M059J (cell line): ENCODE data around the gene FOXP2. TPM values are rescaled to one million over a fixed set of nuclear protein-coding genes. Genes with fewer than 3 reads are reported as not detected.
A peak's percentile ranks its signal among the peaks of the same experiment; 100 is the strongest.
"Not testable (repeated sequence)": the region's sequence is repeated elsewhere in the genome, so short reads cannot be mapped to it uniquely, and the experiment has no call there.

ENCODE experiments used
- DNase-seq: peaks from one replicate; pipeline ENCODE4 v3.0.0-alpha.2; 2012; ENCODE audit warnings: low read depth
- total RNA-seq: library from RNA; depleted of rRNA; stranded (reverse); fragments of >200 nt; shearing (Covaris generic); gene quantifications from 2 replicates; pipeline ENCODE4 v1.2.3, GENCODE V29; 2014

FOXP2 gene
- total RNA-seq, 1 experiment from 2014 or later, result not detected

DNA sequence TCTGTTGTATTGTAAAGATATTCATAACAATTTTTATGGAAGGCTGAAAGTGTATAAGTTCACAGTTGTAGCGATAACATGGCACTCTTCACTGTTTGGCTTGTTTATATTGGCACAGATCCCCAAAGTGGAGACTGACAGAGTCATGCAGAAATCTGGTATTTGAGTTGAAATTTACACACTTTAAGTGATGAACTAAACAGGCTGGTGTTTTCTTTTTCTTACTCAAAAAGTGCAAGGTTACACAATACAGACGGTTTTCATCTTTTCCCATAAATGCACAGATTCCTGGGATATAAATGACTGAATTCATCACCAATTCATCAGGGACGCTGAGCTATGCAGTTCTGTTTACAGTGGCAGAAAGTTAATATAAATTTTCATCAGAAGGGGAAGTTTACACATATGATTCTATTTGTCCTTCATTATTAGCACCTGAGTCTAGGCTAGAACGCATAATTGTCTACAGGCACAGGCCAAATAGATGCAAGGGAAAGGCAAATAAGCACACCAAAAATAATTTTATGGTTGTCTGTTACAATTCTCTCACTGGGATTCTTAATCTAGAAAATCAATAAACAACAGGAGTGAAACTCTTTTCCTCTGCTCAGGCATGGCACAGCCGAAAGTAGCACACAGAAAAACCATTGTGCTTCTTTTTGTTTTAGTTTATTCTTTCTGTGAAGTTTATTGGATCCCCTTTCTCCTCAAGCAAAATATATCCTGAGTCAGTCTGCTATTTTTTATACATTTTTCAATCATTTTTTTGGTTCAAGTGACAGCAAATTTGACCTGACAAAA lies 88.0 kb downstream of the FOXP2 start:
- DNase-seq, result peak; percentile 2

DNA sequence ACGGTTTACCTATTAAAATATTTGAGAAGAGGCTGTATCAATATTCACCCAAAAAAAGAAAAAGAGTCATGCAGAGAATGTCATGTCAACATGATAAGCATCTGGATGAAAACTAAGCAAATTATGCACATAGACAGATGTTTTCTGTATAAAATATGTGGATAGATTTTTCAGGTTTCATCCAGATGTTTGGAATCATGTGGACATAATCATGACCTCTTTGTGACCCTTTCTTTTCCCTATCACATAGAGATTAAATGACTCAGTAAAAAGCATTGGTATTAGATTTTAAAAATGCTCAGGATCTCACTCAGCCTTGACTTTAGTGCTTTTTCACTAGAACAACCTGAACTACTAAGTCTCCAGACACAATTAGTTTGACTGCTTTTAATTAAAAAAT lies 90.0 kb downstream of the FOXP2 start:
- DNase-seq, result no peak

DNA sequence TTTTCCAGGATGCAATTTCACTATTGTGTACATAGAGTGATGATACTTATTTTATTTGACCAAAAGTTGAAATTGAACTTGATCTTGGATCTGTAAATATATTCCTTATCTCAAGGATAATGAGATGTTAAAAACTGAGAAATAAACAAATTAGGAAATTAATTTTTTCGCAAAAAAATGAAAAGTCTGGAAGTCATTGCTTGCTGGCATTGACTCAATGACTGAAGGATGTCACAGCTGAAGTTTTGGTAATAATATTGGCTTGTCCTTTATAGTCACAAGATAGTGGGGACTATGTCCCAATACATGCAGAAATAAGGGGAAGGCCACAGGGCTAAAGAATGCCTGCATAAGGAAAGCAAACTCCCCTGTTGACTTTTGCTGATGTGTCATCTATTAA lies 92.8 kb downstream of the FOXP2 start:
- no peak for DNase-seq

DNA sequence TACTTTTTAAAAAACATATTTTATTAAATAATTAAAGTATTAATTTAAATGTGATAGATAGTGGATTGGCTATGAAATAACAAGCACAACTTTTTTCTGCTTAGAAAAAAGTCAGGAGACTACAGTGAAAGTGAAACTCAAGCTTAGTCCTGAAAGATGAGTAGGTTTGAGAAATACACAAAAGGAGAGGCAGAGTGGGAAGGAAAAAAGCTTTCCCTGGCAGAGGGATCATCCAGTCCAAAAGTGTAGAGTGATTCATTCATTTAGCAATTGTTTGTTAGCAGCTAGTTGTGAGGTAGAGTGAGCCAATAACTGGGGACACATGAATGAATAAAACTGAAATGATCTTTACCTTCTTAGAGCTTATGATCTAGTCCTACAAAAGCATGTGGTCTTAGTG lies 93.5 kb downstream of the FOXP2 start:
- no peak for DNase-seq

DNA sequence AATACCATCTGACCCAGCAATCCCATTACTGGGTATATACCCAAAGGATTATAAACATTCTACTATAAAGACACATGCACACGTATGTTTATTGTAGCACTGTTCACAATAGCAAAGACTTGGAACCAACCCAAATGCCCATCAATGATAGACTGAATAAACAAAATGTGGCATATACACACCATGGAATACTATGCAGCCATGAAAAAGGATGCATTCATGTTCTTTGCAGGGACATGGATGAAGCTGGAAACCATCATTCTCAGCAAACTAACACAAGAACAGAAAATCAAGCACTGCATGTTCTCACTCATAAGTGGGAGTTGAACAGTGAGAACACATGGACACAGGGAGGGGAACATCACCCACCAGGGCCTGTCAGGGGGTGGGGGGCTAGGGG lies 96.2 kb downstream of the FOXP2 start:
- not testable (repeated sequence) for DNase-seq

DNA sequence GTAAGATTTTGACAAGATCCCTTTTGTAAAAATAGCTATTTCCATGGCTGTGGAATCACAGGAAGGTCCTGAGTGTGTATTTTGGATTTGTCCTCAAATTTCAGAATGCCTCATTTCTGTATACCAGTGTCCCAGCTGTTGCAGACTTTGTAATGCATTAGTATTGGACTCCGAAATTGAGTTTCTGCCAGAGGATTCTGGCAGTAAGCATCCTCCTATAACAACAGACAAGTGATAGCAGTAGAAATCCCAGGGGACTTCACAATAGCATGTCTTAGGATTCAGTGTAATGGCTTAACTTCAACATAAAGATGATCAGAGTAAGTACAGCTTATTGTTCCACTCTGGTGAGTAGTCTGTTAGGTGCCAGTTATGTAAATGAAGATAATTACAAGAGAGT lies 104.6 kb downstream of the FOXP2 start:
- DNase-seq, result no peak

DNA sequence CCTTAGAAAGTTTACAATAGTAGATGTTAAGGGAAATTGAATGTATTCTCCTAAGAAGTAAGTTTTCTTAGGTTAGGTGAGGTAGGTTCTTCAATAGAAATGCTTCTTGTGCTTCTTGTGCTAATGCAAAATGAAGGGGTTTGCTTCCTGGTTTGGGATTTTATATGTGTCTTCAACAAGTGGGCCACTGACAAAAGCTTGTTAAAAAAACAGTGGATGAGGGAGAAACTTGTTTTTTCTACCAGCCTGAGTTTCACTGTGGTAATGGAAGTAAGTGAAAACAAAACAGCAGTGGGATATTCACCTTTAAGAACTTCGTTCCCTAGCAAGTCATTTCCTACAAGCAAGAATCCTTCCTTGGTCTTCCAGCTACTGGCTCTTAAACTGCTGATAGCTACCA lies 107.5 kb downstream of the FOXP2 start:
- no peak for DNase-seq

DNA sequence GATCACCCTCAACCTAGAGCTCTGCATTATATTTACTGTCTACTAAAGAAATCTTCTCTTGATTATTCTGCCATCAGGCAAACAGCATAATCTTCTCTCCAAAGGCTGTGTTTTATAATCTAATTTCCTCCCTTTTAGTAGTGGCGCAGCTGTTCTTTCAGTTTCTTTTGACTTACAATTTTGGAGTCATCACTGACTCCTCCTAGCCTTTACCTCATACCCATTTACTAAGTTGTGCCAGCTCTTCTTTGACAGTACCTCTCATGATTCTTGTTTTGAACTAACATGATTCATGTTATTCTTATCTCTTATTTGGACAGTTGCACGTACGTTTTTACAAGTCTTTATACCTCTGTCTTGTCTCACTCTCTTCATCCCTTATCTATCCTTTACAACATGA lies 113.0 kb downstream of the FOXP2 start:
- no peak for DNase-seq

DNA sequence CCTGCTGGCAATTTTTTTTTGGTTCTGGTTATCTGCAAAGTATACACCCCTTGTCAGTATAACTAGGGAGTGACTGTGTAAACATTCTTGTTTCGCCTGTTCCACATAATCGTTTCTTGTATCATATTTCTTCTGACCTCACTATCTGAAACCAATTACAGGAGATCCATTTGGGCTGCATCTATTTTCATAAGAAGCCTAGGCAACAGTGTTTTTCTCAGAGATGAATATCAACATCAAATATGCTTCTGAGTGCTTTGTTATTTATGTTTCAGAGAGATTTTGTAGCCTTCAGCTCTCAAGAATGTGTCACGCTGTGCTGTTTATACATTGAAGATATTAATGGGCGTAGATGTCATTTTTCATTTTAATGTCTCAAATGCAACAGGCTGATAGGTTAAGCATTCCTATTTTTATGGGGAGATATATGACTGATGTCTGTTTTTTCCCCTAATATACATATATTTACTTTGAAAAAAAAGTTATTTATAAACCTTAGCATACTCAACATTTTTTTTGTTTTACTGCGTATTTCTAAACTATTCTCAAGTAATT lies 115.5 kb downstream of the FOXP2 start:
- DNase-seq, result no peak

DNA sequence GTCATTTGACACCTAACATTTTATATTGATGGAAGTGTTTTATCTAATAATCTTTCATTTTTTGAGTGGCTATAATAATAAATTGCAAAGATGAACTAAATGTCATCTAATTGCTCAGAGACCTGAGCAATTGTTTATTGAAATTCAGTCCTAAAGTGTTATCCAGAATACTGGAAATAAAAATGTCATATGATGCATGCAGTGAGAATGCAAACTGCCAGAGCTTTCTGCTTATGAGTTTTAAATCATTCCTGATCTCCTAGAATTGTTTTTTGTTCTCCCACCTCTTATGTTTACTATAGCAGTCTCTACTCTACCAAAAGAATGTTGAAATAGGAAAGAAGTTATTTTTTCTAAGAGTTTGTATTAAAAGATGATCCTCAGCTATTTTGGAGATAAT lies 116.7 kb downstream of the FOXP2 start:
- no peak for DNase-seq

DNA sequence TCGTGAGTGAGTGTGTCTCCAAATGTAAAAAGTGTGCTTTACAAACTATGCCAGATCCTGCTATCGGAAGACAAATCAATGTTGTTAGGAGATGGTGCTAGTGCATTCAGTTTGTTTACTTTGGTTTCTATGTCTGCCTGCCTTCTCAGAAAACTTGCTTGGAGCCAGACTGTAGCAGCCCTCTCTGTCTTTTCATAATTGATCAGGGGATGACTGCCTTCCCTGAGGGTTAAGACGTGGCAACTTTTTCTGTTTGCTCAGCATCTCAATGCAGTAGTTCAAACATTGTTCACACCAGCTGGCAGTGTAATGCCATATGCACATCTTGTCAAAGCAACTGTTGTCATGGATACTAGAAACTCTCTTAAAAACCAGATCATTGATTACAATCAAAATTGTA lies 118.5 kb downstream of the FOXP2 start:
- no peak for DNase-seq

DNA sequence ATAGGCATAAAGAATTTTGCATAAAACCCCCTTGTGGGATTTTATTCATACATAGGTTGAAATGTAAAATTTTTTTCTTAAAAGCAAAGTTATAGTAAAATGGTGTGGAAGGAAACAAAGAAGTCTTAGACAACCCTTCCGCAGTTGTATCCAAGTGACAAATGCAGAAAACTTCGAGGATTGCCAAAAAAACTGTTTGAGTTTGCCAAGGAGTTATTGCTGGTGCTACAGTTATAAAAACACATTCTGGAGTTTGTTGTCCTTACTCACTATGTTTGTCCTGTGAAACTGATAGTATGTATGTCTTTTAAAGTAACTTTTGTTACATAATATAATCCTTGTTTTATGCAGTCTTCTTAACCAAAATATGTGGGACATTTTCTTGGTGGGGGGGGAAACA lies 120.3 kb downstream of the FOXP2 start:
- no peak for DNase-seq

DNA sequence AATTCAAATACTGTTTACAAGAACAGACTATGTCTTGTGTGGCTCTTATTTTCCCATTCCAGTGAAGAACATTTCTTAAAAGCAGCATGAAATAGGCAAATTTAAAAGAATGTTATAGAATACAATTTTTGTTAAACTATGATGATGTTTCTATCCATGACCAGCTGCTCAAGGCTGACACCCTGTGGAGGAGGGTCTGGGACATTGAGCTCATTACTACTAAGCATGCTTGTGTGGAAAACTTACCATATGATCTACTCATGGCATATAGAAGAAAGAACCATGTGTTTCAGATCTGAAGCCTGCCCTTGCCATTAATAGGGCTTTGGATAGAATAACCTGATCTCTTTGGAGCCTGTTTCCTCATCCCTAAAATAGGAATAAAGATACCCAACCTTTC lies 125.0 kb downstream of the FOXP2 start:
- peak; percentile 4 for DNase-seq

DNA sequence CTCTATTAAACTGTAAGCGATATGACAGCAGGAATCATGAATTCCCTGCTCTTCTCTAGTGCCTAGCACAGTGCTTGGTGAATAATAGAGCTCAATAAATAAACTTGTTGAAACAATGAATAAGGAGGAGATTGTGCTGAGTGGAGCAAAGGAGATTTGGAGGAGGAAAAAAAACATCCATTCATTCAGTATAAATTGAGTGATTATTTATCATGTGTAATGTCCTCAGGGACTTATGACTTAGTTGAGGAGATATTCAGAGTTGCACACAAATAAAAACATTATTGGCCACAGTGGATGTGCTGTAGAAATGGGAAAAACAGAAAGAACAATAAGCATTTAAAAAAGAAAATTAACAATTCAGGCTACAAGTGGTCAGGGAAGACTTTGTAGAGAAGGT lies 125.7 kb downstream of the FOXP2 start:
- no peak for DNase-seq

DNA sequence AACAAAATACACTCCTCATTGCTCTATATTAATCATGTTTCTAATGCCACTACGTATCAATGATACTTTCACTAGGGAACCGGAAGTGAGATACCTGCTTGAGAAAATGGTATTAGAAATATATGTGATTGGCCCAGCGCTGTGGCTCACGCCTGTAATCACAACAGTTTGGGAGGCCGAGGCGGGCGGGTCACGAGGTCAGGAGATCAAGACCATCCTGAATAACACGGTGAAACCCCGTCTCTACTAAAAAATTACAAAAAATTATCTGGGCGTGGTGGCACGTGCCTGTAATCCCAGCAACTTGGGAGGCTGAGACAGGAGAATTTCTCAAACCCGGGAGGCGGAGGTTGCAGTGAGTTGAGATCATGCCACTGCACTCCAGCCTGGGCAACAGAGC lies 132.7 kb downstream of the FOXP2 start:
- DNase-seq, result not testable (repeated sequence)

DNA sequence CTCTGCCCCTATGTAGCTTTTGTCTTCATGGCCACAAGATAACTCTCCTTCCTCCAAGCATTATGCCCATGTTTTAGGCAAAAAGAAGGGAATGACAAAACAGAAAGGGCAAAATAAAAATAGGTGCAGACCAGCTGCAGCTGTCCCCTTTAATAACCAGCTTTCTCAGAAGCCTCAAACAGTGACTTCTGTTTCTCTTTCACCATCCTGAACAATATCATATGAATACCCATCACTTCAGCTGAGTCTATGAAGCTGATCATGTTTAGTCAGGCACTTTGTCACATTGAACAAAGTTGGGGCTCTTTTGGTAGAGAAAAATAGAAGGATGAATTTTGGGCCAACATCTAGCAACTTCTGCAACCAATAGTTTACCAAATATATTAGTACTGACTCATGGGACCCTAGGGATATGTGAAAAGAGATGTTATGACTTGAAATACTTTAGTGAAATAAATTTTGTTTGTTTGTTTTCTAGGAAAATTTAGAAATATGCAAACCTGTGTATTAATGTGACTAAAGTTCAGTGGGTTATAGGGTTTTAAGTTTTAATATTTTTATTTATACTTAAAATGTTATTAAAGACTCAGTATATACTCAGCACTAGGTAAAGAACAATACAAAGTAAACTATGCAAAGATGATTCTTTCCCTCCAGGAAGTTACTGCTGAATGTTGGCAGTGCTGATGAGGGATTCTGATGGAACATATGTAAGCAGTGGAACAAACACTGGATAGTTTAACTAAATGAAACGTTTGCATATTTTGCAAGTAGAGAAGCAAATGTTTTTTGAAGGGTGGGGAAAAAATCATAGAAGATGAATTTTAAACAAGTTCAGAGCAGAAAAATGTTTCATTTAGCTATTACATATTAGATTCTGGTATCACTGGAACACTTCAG lies 133.7 kb downstream of the FOXP2 start:
- DNase-seq, result no peak

DNA sequence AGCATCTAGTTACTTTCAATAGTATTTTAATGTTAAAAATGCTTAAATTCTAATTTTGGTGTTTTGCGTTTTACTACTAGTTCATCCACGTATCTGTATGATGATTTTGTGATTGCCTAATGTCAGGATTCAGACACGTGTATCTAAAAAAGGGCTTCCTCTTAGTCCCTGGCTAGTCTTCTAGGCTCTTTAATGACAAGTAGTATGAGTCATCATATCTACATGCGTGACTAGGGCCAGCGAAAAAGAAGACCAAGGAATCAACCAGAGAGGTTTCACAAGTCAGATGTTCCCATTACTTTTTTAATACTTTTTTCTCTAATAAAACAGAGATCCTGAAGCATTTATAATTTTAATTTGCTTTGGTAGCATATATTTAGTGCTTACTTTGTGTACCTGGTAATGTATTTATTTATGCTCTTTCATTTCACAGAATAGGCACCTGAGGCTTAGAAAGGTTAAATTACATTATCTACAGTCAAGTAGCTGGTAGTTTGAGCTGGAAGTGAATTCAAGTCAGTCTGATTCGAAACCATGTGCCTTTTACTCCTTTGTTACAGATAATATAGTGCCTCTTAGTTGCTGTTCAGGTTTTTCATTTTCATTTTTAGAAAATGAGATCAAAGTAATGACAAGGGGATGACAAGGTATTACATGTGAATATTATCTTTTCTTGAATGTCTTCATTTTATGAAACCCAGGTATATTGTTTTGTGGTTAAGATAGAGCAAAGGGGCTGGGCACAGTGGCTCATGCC lies 140.3 kb downstream of the FOXP2 start:
- DNase-seq, result peak; percentile 44

DNA sequence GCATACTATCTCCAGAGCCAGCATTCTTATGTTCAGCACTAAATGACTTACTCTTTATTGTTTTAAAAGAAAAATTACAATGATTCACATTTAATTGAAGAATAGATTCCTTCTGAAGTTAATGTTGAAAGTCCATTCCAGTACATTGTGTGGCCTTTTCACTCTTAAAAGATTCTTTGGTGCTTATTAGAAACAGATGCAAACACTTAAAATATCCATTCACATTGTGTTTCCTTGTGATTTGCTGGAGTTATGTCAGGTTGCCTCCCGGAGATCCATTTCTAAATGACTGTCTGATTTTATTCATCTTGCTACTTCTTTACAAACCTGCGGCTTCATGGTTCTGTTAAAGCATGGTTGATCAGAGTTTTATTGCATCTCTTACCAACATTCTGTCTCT lies 152.8 kb downstream of the FOXP2 start:
- no peak for DNase-seq

DNA sequence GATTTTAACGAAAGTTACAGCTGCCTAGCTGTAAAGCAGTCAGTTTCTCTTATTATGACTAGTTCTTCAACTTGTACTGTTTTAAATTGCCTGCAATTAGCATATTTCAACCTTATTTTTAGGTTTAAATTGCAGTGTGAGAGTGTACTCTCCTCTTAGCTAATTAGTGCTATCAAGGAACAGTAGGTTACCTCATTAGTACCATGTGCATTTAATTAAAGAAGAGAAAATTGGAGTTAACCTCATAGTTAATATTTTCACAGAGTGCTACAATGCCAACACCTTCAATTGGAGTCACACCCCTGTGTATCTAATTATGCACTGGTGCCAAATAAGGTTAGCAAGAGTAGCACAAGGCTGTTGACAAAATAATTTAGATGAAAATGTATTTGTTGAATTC lies 154.6 kb downstream of the FOXP2 start:
- DNase-seq, result no peak

DNA sequence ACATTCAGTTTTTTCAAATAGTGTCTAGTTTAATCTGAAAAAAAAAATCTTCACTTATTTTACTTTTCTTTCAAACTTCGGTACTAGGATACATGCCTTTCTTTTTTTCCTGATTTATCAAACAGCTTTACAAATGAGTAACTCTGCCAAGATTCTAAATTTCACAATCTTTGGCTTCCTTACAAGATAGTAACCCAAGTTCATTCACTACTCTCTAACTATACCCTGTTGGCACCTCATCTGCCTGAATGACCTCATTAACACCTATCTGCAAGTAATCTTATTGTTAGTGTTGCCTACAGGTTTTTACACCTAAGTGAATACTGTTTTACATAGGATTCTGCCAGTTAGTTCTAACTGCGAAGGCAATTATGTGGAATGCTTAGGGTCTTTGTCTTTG lies 159.8 kb downstream of the FOXP2 start:
- DNase-seq, result no peak

DNA sequence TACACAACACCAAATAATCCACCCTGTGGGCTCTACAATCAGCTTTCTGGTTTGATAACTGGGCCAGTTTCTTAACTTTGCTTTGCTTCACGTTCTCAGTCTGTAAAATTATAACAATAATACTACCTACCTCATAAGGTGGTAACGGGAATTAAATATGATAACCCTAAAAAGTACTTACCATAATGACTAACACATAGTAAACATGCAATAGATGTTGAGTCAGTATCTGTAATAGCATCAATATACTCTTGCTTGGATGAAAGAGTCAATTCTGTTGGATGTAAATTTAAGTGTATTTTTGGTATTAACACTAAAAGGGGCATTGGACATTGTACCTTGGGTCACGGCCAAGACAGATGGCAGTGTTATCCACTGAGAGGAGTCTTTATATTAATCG lies 160.5 kb downstream of the FOXP2 start:
- no peak for DNase-seq

DNA sequence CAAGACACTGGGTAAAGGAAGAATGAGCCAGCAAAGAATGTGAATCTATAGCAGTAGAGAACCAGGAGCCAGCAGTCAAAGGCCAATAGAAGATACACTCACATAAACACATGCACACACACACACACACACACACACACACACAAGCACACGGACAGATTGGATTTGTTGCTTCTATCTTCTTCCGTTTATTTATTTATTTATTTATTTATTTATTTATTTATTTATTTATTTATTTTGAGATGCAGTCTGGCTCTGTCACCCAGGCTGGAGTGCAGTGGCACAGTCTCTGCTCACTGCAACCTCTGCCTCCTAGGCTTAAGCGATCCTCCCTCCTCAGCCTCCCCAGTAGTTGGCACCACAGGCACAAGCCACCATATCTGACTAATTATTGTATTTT lies 166.3 kb downstream of the FOXP2 start:
- not testable (repeated sequence) for DNase-seq
